NCI-H748 treated with DMSO at 0.1 percent for 48 hours (cell line): ENCODE results near the gene MTREX.
A peak's percentile ranks its signal among the peaks of the same experiment; 100 is the strongest.

Experiments
- DNase-seq: peaks from one replicate; lab custom pipeline; 2025; lab: John Stamatoyannopoulos, UW

Gene MTREX

GRCh38 chr5:55324815-55325418 lies 17.1 kb downstream of the MTREX start:
- peak; percentile 31 for DNase-seq

- DNase-seq, result no peak
Observed at GRCh38 chr5:55325621-55326020, 17.8 kb downstream of the MTREX start.

- no peak for DNase-seq
Observed at GRCh38 chr5:55327281-55327680, 19.5 kb downstream of the MTREX start.

GRCh38 chr5:55331321-55331720 lies 23.5 kb downstream of the MTREX start:
- no peak for DNase-seq

GRCh38 chr5:55333017-55333416 lies 25.2 kb downstream of the MTREX start:
- no peak for DNase-seq

- DNase-seq, result no peak
Observed at GRCh38 chr5:55333811-55334210, 26.0 kb downstream of the MTREX start.

- DNase-seq, result no peak
Observed at GRCh38 chr5:55338092-55338613, 30.4 kb downstream of the MTREX start.

GRCh38 chr5:55338810-55339243 lies 31.0 kb downstream of the MTREX start:
- no peak for DNase-seq

GRCh38 chr5:55343107-55343506 lies 35.3 kb downstream of the MTREX start:
- no peak for DNase-seq

GRCh38 chr5:55343609-55344008 lies 35.8 kb downstream of the MTREX start:
- no peak for DNase-seq

GRCh38 chr5:55344392-55344992 lies 36.7 kb downstream of the MTREX start:
- peak; percentile 42 for DNase-seq

- no peak for DNase-seq
Observed at GRCh38 chr5:55345327-55345726, 37.5 kb downstream of the MTREX start.

- DNase-seq, result no peak
Observed at GRCh38 chr5:55347786-55348185, 40.0 kb downstream of the MTREX start.

GRCh38 chr5:55350754-55351153 lies 43.0 kb downstream of the MTREX start:
- no peak for DNase-seq

- DNase-seq, result no peak
Observed at GRCh38 chr5:55356896-55357295, 49.1 kb downstream of the MTREX start.

GRCh38 chr5:55360190-55360589 lies 52.4 kb downstream of the MTREX start:
- DNase-seq, result no peak

- no peak for DNase-seq
Observed at GRCh38 chr5:55363856-55364255, 56.1 kb downstream of the MTREX start.

GRCh38 chr5:55364537-55365055 lies 56.8 kb downstream of the MTREX start:
- DNase-seq, result no peak

GRCh38 chr5:55370291-55370925 lies 62.6 kb downstream of the MTREX start:
- no peak for DNase-seq

- no peak for DNase-seq
Observed at GRCh38 chr5:55371145-55371544, 63.4 kb downstream of the MTREX start.

- no peak for DNase-seq
Observed at GRCh38 chr5:55372130-55372925, 64.5 kb downstream of the MTREX start.

- no peak for DNase-seq
Observed at GRCh38 chr5:55377810-55378209, 70.0 kb downstream of the MTREX start.
